SK-N-MC (cell line): ENCODE data around the gene ATOSB.
"Not testable (repeated sequence)": the region's sequence is repeated elsewhere in the genome, so short reads cannot be mapped to it uniquely, and the experiment has no call there.

ENCODE experiments used
- DNase-seq: peaks from one replicate; pipeline ENCODE4 v3.0.0-alpha.2; 2011; ENCODE audit warnings: low read depth, low spot score
- H3K27ac ChIP-seq: fragments of 200-600 bp; sonication (generic); 2 replicates; pipeline ENCODE4 v1.5.1; 2016; ENCODE audit warnings: mixed run types
- H3K36me3 ChIP-seq: fragments of 200-600 bp; sonication (generic); 2 replicates; pipeline ENCODE4 v1.6.1; 2017; ENCODE audit warnings: antibody characterized with exemption, low read length, mixed read lengths; ENCODE audit not compliant: insufficient read depth
- H3K4me3 ChIP-seq: fragments of 200-600 bp; sonication (generic); 2 replicates; pipeline ENCODE4 v1.5.1; 2016
- H3K9ac ChIP-seq: fragments of 200-600 bp; sonication (generic); 2 replicates; pipeline ENCODE4 v1.8.0; 2017; ENCODE audit warnings: mixed run types, mixed read lengths; ENCODE audit not compliant: insufficient read length
- H3K9me3 ChIP-seq: fragments of 200-600 bp; sonication (generic); 2 replicates; pipeline ENCODE4 v1.6.1; 2017; ENCODE audit warnings: low read depth, mild to moderate bottlenecking, antibody characterized with exemption, low read length, moderate library complexity, mixed read lengths
- EZH2 ChIP-seq: fragments of 200-600 bp; sonication (generic); IDR thresholded peaks from one replicate; pipeline ENCODE4 v1.6.1; 2017; ENCODE audit warnings: antibody characterized with exemption
- FOXP2 ChIP-seq: optimal IDR thresholded peaks from 2 replicates; pipeline ENCODE3; 2011; ENCODE audit warnings: mild to moderate bottlenecking, moderate library complexity; ENCODE audit not compliant: insufficient read depth; ENCODE audit errors: extremely low read length, control extremely low read depth
- POLR2AphosphoS5 ChIP-seq: IDR thresholded peaks from 2 replicates; pipeline ENCODE4 v1.6.1; 2012; ENCODE audit warnings: mild to moderate bottlenecking, low read depth, low read length, borderline replicate concordance

Gene ATOSB, protein sequence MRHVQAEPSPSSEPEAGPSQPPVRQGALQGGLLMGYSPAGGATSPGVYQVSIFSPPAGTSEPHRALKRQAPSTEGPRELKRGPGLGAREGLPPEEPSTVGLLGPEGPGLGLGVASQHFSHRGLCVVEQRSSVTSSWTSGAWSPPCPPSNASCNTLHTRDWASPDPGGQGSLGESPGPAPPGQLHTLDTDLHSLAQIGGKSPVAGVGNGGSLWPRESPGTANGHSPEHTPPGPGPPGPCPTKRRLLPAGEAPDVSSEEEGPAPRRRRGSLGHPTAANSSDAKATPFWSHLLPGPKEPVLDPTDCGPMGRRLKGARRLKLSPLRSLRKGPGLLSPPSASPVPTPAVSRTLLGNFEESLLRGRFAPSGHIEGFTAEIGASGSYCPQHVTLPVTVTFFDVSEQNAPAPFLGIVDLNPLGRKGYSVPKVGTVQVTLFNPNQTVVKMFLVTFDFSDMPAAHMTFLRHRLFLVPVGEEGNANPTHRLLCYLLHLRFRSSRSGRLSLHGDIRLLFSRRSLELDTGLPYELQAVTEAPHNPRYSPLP

DNA sequence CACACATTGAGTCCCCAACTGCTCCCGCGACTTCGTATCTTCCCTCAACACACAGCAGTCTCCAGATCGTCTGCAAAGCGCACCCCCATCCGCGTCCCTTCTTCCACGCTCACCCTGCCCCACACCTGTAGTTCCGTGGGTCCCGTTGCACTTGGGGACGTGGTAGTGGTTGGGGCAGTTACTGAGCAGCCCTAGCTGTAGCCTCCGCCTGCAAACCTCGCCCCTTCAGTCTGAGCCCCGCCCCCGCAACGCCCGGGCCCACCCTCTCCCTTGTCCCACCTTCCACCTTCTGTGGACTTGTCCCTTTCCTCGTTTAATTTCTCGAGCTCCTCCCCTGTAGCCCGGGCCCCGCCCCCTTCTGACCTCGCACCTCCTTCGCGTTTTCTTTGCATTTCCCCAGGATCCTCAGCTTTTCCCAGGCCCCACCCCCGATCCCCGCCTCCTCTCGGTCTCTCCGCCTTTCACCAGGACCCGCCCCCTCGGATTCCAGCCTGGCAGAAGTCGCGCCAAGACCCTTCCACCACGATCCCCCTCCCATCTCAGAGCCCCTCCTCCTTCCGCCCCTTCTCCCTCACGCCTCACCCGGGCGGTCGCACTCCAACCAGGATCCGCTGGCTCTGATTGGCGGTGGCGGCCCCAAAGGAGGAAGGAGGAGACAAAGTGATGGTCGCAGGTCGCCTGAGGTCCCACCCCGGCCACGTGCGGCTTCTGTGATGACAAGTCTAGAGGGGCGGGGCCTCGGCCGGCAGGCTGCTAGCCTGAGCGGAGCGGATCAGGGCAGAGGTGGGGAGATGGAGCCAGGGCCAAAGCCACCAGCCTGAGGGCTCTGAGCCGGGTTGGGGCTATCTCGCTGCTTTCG lies at the start of gene ATOSB:
Gene ATOSB (minus strand): TSS at position 183 of the 859 bp plus-strand sequence. CDS start 7,588 bp downstream, outside the sequence.
- TF ChIP-seq POLR2AphosphoS5: no peak
- peak; percentile 44 for TF ChIP-seq FOXP2
- no peak for TF ChIP-seq EZH2
- Histone ChIP-seq H3K9ac (no peak within 1 kb of the TSS), H3K4me3 (peak within 1 kb of the TSS; percentile 85), H3K36me3 (no peaks in the 10 kb centered on the region), H3K27ac (peak within 1 kb of the TSS; percentile 88), H3K9me3 (no peaks in the 10 kb centered on the region)
- DNase-seq: peak; percentile 88

GRCh38 chr9:35164711-35165110 lies 49.0 kb upstream of the ATOSB start:
- Histone ChIP-seq H3K4me3 (no peak overlapping the region), H3K9ac (no peak overlapping the region), H3K27ac (no peak overlapping the region), H3K9me3 (no peaks in the 10 kb centered on the region), H3K36me3 (no peaks in the 10 kb centered on the region)
- no peak for DNase-seq
- no peak for TF ChIP-seq FOXP2
- no peak for TF ChIP-seq EZH2
- TF ChIP-seq POLR2AphosphoS5: no peak

- Histone ChIP-seq H3K36me3 (no peaks in the 10 kb centered on the region), H3K9me3 (no peaks in the 10 kb centered on the region), H3K27ac (no peak overlapping the region), H3K4me3 (no peak overlapping the region; the same call in 1 of the 2 replicates), H3K9ac (peak overlapping the region; percentile 20)
- no peak for TF ChIP-seq POLR2AphosphoS5
- TF ChIP-seq FOXP2: no peak
- no peak for TF ChIP-seq EZH2
- DNase-seq: no peak
Measured at GRCh38 chr9:35163413-35163812, 47.8 kb upstream of the ATOSB start.

DNA sequence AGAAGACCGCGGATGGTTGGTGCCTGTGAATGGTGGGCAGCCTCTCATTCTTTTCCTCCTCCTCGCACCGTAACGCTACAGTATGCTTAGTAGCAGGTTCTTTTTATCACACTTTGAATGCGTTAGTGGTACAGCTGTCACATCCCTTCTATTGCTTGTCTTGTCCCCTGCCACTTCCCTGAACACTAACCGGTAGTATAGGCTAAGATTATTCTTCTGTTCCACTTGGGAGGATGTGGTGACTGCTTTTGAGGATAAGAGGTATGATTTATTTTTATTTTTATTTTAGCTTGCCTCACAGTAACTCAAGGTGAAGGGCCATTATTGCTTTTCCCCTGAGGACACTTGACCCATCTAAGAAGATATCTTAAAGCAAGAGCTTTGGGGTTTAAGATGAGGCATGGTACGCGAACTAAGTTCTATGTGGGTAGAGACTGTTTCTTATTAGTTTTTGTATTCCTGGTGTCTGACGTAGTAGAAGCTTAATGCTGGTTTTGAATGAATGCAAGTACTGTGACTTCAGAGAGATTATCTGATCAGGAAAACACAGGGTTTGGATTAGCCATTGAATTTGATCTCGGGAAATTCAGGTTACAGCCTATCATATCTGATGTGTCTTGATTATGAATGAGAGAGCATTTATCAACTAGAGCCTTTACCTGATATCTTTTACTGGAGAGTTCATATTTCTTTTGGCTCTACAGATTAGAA lies 47.1 kb upstream of the ATOSB start:
- Histone ChIP-seq H3K27ac (no peak overlapping the region), H3K4me3 (peak overlapping the region; percentile 97), H3K9me3 (no peaks in the 10 kb centered on the region), H3K36me3 (no peaks in the 10 kb centered on the region), H3K9ac (peak overlapping the region; percentile 77)
- DNase-seq: no peak
- TF ChIP-seq POLR2AphosphoS5 (no peak), EZH2 (no peak), FOXP2 (no peak)

DNA sequence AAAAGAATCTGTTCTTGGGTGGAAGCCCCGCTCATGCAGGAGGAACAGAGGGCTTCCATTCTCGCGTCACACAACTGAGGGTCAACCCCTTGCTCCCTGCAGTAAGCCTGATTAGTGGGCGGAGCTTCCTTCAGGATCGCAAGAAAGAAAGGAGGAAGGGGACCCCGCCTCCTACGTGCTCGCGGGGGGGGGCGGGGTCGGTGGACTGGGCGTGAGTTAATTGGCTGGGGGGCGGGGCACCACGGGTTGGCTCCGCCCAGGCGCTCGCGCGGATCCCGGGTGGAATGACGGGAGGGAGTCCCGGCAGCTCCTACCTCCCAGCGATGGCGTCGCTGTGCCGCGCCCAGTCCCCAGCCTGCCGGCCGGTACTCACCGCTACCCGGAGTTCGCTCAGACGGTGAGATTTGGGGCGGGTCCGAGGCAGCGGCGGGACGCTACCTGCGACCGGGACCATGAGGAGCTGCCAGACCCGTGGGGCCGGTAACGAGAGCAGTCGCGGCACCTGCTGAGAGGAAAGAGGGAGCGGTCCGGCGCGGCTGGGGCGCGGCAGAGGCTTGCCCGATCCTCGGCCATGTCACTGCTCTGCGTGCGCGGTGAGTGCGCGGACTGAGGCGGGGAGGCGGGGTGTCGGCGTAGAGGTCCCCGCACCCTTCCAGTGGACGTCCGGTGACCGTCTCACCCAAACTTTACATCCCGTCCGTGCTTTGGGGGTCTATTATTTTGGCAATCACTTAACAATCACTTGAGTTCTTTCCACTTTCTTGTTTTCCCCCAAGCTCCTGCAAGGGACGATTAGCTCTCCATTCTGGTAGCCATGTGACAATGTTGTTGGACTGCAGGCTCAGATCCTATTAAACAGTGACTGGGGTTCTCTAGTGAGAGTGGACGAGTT lies 46.3 kb upstream of the ATOSB start, which contains the start of gene UNC13B:
Gene UNC13B (plus strand): TSS at position 297 of the 892 bp plus-strand sequence. CDS start 275 bp downstream, at position 572.
- peak within 1 kb of the TSS; percentile 77 for H3K9ac ChIP-seq
- peak; percentile 69 for DNase-seq
- H3K4me3 ChIP-seq: peak within 1 kb of the TSS; percentile 97
- H3K36me3 ChIP-seq: no peaks in the 10 kb centered on the region
- H3K9me3 ChIP-seq: no peaks in the 10 kb centered on the region
- TF ChIP-seq EZH2: no peak
- no peak for TF ChIP-seq FOXP2
- peak; percentile 90 for TF ChIP-seq POLR2AphosphoS5
- H3K27ac ChIP-seq: no peak within 1 kb of the TSS

DNA sequence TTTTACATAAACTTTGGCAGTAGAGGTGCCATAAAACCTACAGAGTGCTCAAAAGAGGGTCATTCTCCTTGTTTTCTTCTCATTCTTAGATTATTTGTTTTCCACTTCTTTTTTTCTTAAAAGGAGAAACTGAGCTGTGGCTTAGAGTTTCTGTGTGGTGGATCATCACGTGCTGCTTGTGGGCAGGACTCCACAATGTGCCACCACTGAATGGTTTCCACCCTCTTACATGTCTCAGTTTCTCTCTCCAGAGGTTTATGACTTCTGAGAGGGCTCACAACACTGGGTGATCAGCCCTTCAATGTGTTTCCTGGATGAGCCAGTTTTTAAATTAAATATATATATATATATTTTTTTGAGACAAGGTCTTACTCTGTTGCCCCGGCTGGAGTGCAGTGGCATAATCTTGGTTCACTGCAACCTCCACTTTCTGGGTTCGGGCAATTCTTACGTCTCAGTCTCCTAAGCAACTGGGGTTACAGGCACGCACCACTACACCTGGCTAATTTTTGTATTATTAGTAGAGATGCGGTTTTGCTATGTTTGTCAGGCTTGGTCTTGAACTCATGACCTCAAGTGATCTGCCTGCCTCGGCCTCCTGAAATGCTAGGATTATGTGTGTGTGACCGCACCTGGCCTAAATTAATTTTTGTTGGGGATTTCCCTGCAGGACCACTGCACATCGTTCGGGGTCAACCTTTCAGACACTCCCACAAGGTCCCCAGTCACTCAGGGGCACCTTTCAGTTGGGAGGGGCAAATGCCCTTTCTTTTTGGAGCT lies 43.0 kb upstream of the ATOSB start:
- Histone ChIP-seq H3K27ac (no peak overlapping the region), H3K9ac (no peak overlapping the region)

DNA sequence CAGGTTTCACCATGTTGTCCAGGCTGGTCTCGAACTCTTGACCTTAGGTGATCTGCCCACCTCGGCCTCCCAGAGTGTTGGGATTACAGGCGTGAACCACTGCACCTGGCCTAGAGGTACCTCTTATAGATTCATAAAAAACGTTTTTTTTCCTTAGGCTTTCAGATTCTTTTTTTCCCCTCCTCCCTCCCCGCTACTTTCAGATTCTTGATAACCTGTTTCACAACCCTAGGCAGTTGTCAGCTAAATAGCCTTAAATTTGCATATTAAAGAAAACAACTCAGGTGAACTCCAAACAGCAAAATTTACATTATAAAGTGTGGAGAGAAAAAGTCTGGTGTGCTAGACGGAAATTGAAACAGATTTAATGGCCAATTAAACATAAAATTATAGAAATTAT lies 42.2 kb upstream of the ATOSB start:
- H3K4me3 ChIP-seq, DNase-seq, H3K27ac ChIP-seq, H3K9ac ChIP-seq, H3K9me3 ChIP-seq, H3K36me3 ChIP-seq: not testable (repeated sequence)

More for the DNA sequence above, 43.0 kb upstream of the ATOSB start:
- DNase-seq: no peak
- TF ChIP-seq POLR2AphosphoS5: no peak
- TF ChIP-seq FOXP2: no peak
- TF ChIP-seq EZH2: no peak
- Histone ChIP-seq H3K36me3 (no peaks in the 10 kb centered on the region), H3K9me3 (no peaks in the 10 kb centered on the region), H3K4me3 (no peak overlapping the region)
